ENCODE data around the gene SUGT1.

DNA sequence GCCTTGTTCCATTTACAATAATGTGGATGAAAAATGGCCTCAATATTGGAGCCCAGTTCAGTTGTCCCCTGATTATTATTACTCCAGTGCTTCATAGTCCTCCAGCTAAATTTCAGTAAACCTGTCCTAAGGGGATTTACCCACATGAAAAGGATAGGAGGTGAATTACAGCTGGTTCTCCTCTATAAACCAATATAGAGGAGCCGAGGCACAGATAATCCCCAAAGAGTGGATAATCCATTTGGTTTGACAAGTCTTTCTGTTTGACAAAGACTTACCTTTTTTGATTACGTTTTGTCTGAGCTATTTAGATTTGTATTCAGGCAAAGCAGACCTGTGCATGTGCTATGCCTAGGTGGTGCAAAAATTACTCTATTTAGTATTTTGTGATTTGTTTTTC is 84.3 kb downstream of the SUGT1 start:
- TF ChIP-seq CTCF (IDR thresholded peaks at IDR 0.05) (no peak), POLR2A (IDR thresholded peaks at IDR 0.05) (no peak), POLR2AphosphoS5 (IDR thresholded peaks at IDR 0.05) (no peak), EP300 (IDR thresholded peaks at IDR 0.05) (no peak)

Measured in gastroesophageal sphincter (tissue), 3 donors.